Breast epithelium (tissue), 3 donors: Measurements from ENCODE around the gene SUPT7L.

ENCODE experiments used
- CTCF ChIP-seq, 3 donors: fragments of 450-650 bp; IDR thresholded peaks; one replicate each; pipeline ENCODE4 v1.5.1; 2016 to 2017; ENCODE audit warnings: antibody characterized with exemption in 3 of 3, mild to moderate bottlenecking in 3 of 3, moderate library complexity in 3 of 3
- POLR2A ChIP-seq: fragments of 450-650 bp; IDR thresholded peaks from one replicate; pipeline ENCODE4 v1.6.1; 2016; ENCODE audit warnings: antibody characterized with exemption, mild to moderate bottlenecking, moderate library complexity
- POLR2AphosphoS5 ChIP-seq, 3 donors: sonication (generic); formaldehyde crosslinking; IDR thresholded peaks; one replicate each; pipeline ENCODE4 v1.6.1; 2017; ENCODE audit warnings: antibody characterized with exemption in 3 of 3

GRCh38 chr2:27621524-27621923 is 41.9 kb downstream of the SUPT7L start:
- TF ChIP-seq CTCF (IDR thresholded peaks at IDR 0.05) (no peak), POLR2AphosphoS5 (IDR thresholded peaks at IDR 0.05) (no peak), POLR2A (no peak)
